Vagina (tissue), 2 donors: ENCODE measurements around the gene INCENP.

Source experiments
- CTCF ChIP-seq, 3 experiments: fragments of 450-650 bp in 2 of 3; fragments of 200-600 bp in 1 of 3; sonication (generic) in 1 of 3; IDR thresholded peaks; one replicate each; pipeline ENCODE4 v1.5.1; 2017 to 2019; ENCODE audit warnings: antibody characterized with exemption in 3 of 3, mild to moderate bottlenecking in 2 of 3, moderate library complexity in 2 of 3
- POLR2A ChIP-seq, 2 donors: fragments of 450-650 bp; IDR thresholded peaks; one replicate each; pipeline ENCODE4 v1.6.1; 2017; ENCODE audit warnings: antibody characterized with exemption in 2 of 2, mild to moderate bottlenecking in 2 of 2, moderate library complexity in 2 of 2

GRCh38 chr11:62088331-62088933 lies 35.4 kb upstream of the INCENP start:
- no peak for TF ChIP-seq CTCF (IDR thresholded peaks at IDR 0.05)
- TF ChIP-seq POLR2A (IDR thresholded peaks at IDR 0.05) = no peak
